Measurements from ENCODE around the gene TLE3.

The TLE3 gene

GRCh38 chr15:70047386-70048197 lies 50.1 kb downstream of the TLE3 start:
- peak; percentile 57 for DNase-seq

- no peak for DNase-seq
Measured at GRCh38 chr15:70046679-70047369, 50.9 kb downstream of the TLE3 start.

GRCh38 chr15:70045045-70045444 lies 52.7 kb downstream of the TLE3 start:
- DNase-seq = peak; percentile 52

GRCh38 chr15:70044168-70044567 lies 53.5 kb downstream of the TLE3 start:
- DNase-seq = no peak

GRCh38 chr15:70043590-70043989 lies 54.1 kb downstream of the TLE3 start:
- no peak for DNase-seq

- DNase-seq = no peak
Measured at GRCh38 chr15:70042553-70043214, 55.0 kb downstream of the TLE3 start.

GRCh38 chr15:70039917-70040316 lies 57.8 kb downstream of the TLE3 start:
- no peak for DNase-seq

- no peak for DNase-seq
Measured at GRCh38 chr15:70038730-70039392, 58.9 kb downstream of the TLE3 start.

- no peak for DNase-seq
Measured at GRCh38 chr15:70037292-70037640, 60.5 kb downstream of the TLE3 start.

GRCh38 chr15:70036585-70037291 lies 61.0 kb downstream of the TLE3 start:
- no peak for DNase-seq

GRCh38 chr15:70035719-70036077 lies 62.0 kb downstream of the TLE3 start:
- no peak for DNase-seq

- no peak for DNase-seq
Measured at GRCh38 chr15:70035051-70035718, 62.5 kb downstream of the TLE3 start.

GRCh38 chr15:70034596-70034995 lies 63.1 kb downstream of the TLE3 start:
- no peak for DNase-seq

- DNase-seq = no peak
Measured at GRCh38 chr15:70034141-70034540, 63.6 kb downstream of the TLE3 start.

- peak; percentile 85 for DNase-seq
Measured at GRCh38 chr15:70033529-70034140, 64.1 kb downstream of the TLE3 start.

GRCh38 chr15:70033109-70033508 lies 64.6 kb downstream of the TLE3 start:
- no peak for DNase-seq

GRCh38 chr15:70032509-70032908 lies 65.2 kb downstream of the TLE3 start:
- no peak for DNase-seq

- DNase-seq = no peak
Measured at GRCh38 chr15:70031713-70032112, 66.0 kb downstream of the TLE3 start.

GRCh38 chr15:70031261-70031660 lies 66.5 kb downstream of the TLE3 start:
- DNase-seq = no peak

GRCh38 chr15:70030851-70031250 lies 66.9 kb downstream of the TLE3 start:
- DNase-seq = no peak

GRCh38 chr15:70029297-70029701 lies 68.4 kb downstream of the TLE3 start:
- DNase-seq = no peak

- DNase-seq = no peak
Measured at GRCh38 chr15:70027518-70027917, 70.2 kb downstream of the TLE3 start.
